HCT116 (cell line): ENCODE data around the gene TXN.

Experiments
- CTCF ChIP-seq, 3 experiments: fragments of 200-600 bp in 1 of 3; sonication (generic) in 1 of 3; IDR thresholded peaks in 2 of 3; conservative IDR thresholded peaks in 1 of 3; 2 replicates each; pipeline ENCODE4 v1.5.1; 2012 to 2017; ENCODE audit warnings: low read depth in 2 of 3, low read length in 2 of 3, antibody characterized with exemption in 1 of 3, borderline replicate concordance in 1 of 3, control low read depth in 1 of 3, mild to moderate bottlenecking in 1 of 3, mixed read lengths in 1 of 3, mixed run types in 1 of 3, moderate library complexity in 1 of 3; ENCODE audit not compliant: insufficient read depth in 1 of 3
- EZH2 ChIP-seq: fragments of 200-600 bp; sonication (generic); IDR thresholded peaks from 2 replicates; pipeline ENCODE4 v1.6.1; 2017; ENCODE audit warnings: antibody characterized with exemption, mixed run types
- JUND ChIP-seq: IDR thresholded peaks from 2 replicates; pipeline ENCODE4 v1.6.1; 2012
- POLR2A ChIP-seq: IDR thresholded peaks from 2 replicates; pipeline ENCODE4 v1.7.0; 2011; ENCODE audit warnings: borderline replicate concordance; ENCODE audit not compliant: insufficient read depth, insufficient read length; ENCODE audit errors: extremely low read depth
- RAD21 ChIP-seq: IDR thresholded peaks from 2 replicates; pipeline ENCODE4 v1.6.1; 2012; ENCODE audit warnings: low read depth, mild to moderate bottlenecking
- TCF7L2 ChIP-seq: IDR thresholded peaks from 2 replicates; pipeline ENCODE4 v1.7.0; 2011; ENCODE audit warnings: borderline replicate concordance, inconsistent platforms; ENCODE audit not compliant: insufficient read depth, insufficient read length; ENCODE audit errors: extremely low read depth
- YY1 ChIP-seq: IDR thresholded peaks from 2 replicates; pipeline ENCODE4 v1.6.1; 2011; ENCODE audit warnings: low read length, low read depth, moderate library complexity, mild to moderate bottlenecking; ENCODE audit not compliant: insufficient replicate concordance; ENCODE audit errors: extremely low read depth

- no peak for TF ChIP-seq CTCF (IDR thresholded peaks at IDR 0.05 in 2 of 3, conservative IDR thresholded peaks at IDR 0.05 in 1 of 3; ENCODE audit: borderline replicate concordance in 1 of 3, insufficient read depth in 1 of 3, low read depth in 2 of 3, low read length in 2 of 3)
- no peak for TF ChIP-seq POLR2A
- TF ChIP-seq JUND = no peak
- no peak for TF ChIP-seq EZH2
- no peak for TF ChIP-seq TCF7L2
- TF ChIP-seq RAD21 = no peak
- TF ChIP-seq YY1 = no peak
Measured at GRCh38 chr9:110198357-110198756, 58.0 kb downstream of the TXN start.
